HG03280 (cell line): Measurements from ENCODE around the gene UST.

Experiments
- ATAC-seq: cut with Tn5 transposase; IDR thresholded peaks from one replicate; pipeline ENCODE4 v1.9.1; 2021; ENCODE audit warnings: mild to moderate bottlenecking, moderate library complexity; ENCODE audit not compliant: unreplicated experiment

UST gene

GRCh38 chr6:148795563-148795962 is 48.7 kb downstream of the UST start:
- ATAC-seq, result no peak

- ATAC-seq, result no peak
Measured at GRCh38 chr6:148799647-148800046, 52.8 kb downstream of the UST start.

GRCh38 chr6:148800536-148800935 is 53.7 kb downstream of the UST start:
- ATAC-seq, result no peak

GRCh38 chr6:148803979-148804378 is 57.1 kb downstream of the UST start:
- ATAC-seq, result no peak

GRCh38 chr6:148805777-148806176 is 58.9 kb downstream of the UST start:
- ATAC-seq, result no peak

GRCh38 chr6:148807784-148808183 is 61.0 kb downstream of the UST start:
- ATAC-seq, result no peak

GRCh38 chr6:148808786-148809304 is 62.0 kb downstream of the UST start:
- no peak for ATAC-seq

- no peak for ATAC-seq
Measured at GRCh38 chr6:148811459-148811858, 64.6 kb downstream of the UST start.

GRCh38 chr6:148814082-148814790 is 67.4 kb downstream of the UST start:
- no peak for ATAC-seq

- no peak for ATAC-seq
Measured at GRCh38 chr6:148814869-148815268, 68.0 kb downstream of the UST start.

- ATAC-seq, result no peak
Measured at GRCh38 chr6:148816117-148816516, 69.3 kb downstream of the UST start.

- no peak for ATAC-seq
Measured at GRCh38 chr6:148817689-148818088, 70.9 kb downstream of the UST start.

- ATAC-seq, result no peak
Measured at GRCh38 chr6:148818939-148819575, 72.2 kb downstream of the UST start.

- ATAC-seq, result no peak
Measured at GRCh38 chr6:148819852-148820251, 73.0 kb downstream of the UST start.

GRCh38 chr6:148822819-148823218 is 76.0 kb downstream of the UST start:
- no peak for ATAC-seq

- ATAC-seq, result no peak
Measured at GRCh38 chr6:148824291-148824690, 77.5 kb downstream of the UST start.

- ATAC-seq, result no peak
Measured at GRCh38 chr6:148824960-148825359, 78.1 kb downstream of the UST start.

- no peak for ATAC-seq
Measured at GRCh38 chr6:148825492-148825891, 78.7 kb downstream of the UST start.

GRCh38 chr6:148827416-148828045 is 80.7 kb downstream of the UST start:
- ATAC-seq, result no peak

- no peak for ATAC-seq
Measured at GRCh38 chr6:148828047-148828446, 81.2 kb downstream of the UST start.

- ATAC-seq, result no peak
Measured at GRCh38 chr6:148829415-148830101, 82.7 kb downstream of the UST start.
